C4-2B (cell line): Measurements from ENCODE around the gene KRTAP5-8.
"Not testable (repeated sequence)": the region's sequence is repeated elsewhere in the genome, so short reads cannot be mapped to it uniquely, and the experiment has no call there.

ENCODE experiments used
- CTCF ChIP-seq: fragments of 450-650 bp; conservative IDR thresholded peaks from 2 replicates; pipeline ENCODE4 v1.5.1; 2017; ENCODE audit warnings: mild to moderate bottlenecking
- ZFX ChIP-seq: fragments of 450-650 bp; IDR thresholded peaks from 2 replicates; pipeline ENCODE4 v1.6.1; 2017

- TF ChIP-seq CTCF, ZFX: not testable (repeated sequence)
Measured at GRCh38 chr11:71579513-71579912, 41.7 kb downstream of the KRTAP5-8 start.
